Osteoblast (primary cell): Measurements from ENCODE around the gene GALNT15. TPM values are rescaled to one million over a fixed set of nuclear protein-coding genes. Genes with fewer than 3 reads are reported as not detected.

ENCODE experiments used
- DNase-seq: peaks from one replicate; pipeline ENCODE4 v3.0.0; 2011; ENCODE audit warnings: low spot score, mixed read lengths; ENCODE audit not compliant: insufficient read length; ENCODE audit errors: missing footprints
- H2AFZ ChIP-seq: 2 replicates; pipeline ENCODE4 v1.6.0; 2011; ENCODE audit warnings: mild to moderate bottlenecking, low read length
- H3K27ac ChIP-seq: 2 replicates; pipeline ENCODE4 v1.5.1; 2011; ENCODE audit warnings: mild to moderate bottlenecking, low read depth, low read length, moderate library complexity
- H3K27me3 ChIP-seq: 2 replicates; pipeline ENCODE4 v1.6.0; 2012; ENCODE audit warnings: mild to moderate bottlenecking, control low read depth, inconsistent platforms, low read length, moderate library complexity; ENCODE audit not compliant: insufficient read depth
- H3K36me3 ChIP-seq: 2 replicates; pipeline ENCODE4 v1.5.1; 2011; ENCODE audit warnings: mild to moderate bottlenecking, low read length, control low read depth, moderate library complexity; ENCODE audit not compliant: insufficient read depth
- H3K4me1 ChIP-seq: 2 replicates; pipeline ENCODE4 v1.5.1; 2011; ENCODE audit warnings: mild to moderate bottlenecking, low read length, control low read depth, moderate library complexity; ENCODE audit not compliant: insufficient read depth
- H3K4me2 ChIP-seq: 2 replicates; pipeline ENCODE4 v1.6.0; 2011; ENCODE audit warnings: mild to moderate bottlenecking, low read length; ENCODE audit not compliant: insufficient read depth
- H3K4me3 ChIP-seq: fragments of 200-600 bp; sonication (generic); 3 replicates; pipeline ENCODE4 v1.5.1; 2012; ENCODE audit warnings: mild to moderate bottlenecking, low read length, inconsistent platforms; ENCODE audit not compliant: insufficient read depth
- H3K79me2 ChIP-seq: 2 replicates; pipeline ENCODE4 v1.6.0; 2012; ENCODE audit warnings: mild to moderate bottlenecking, low read length, control low read depth, inconsistent platforms; ENCODE audit not compliant: insufficient read depth
- H3K9me3 ChIP-seq: 2 replicates; pipeline ENCODE4 v1.5.1; 2011; ENCODE audit warnings: low read depth, low read length, control low read depth
- H4K20me1 ChIP-seq: 2 replicates; pipeline ENCODE4 v1.6.0; 2012; ENCODE audit warnings: mild to moderate bottlenecking, low read length, control low read depth; ENCODE audit not compliant: insufficient read depth
- CTCF ChIP-seq: IDR thresholded peaks from 2 replicates; pipeline ENCODE4 v1.5.1; 2011; ENCODE audit warnings: mild to moderate bottlenecking, low read depth, low read length, moderate library complexity; ENCODE audit errors: extremely low read depth
- total RNA-seq: library from RNA; depleted of rRNA; stranded (reverse); fragments of >200 nt; gene quantifications from 2 replicates; pipeline ENCODE4 v1.2.3, GENCODE V29; 2012

GALNT15 gene
- total RNA-seq, 1 donor = 6.5 TPM

- Histone ChIP-seq H3K36me3 (no peaks in the 10 kb centered on the region), H3K9me3 (no peaks in the 10 kb centered on the region), H2AFZ (no peak overlapping the region), H3K27ac (no peak overlapping the region), H3K4me3 (no peak overlapping the region), H3K4me2 (no peak overlapping the region), H3K4me1 (no peaks in the 10 kb centered on the region), H3K79me2 (no peaks in the 10 kb centered on the region), H3K27me3 (no peaks in the 10 kb centered on the region), H4K20me1 (no peaks in the 10 kb centered on the region)
- no peak for TF ChIP-seq CTCF
- DNase-seq = no peak
These were observed 53.1 kb downstream of the GALNT15 start for GRCh38 chr3:16227566-16227965.

GRCh38 chr3:16229681-16230080, 55.2 kb downstream of the GALNT15 start:
- Histone ChIP-seq H3K4me3 (no peak overlapping the region), H2AFZ (no peak overlapping the region), H4K20me1 (no peaks in the 10 kb centered on the region), H3K79me2 (no peaks in the 10 kb centered on the region), H3K36me3 (no peaks in the 10 kb centered on the region), H3K27me3 (no peaks in the 10 kb centered on the region), H3K9me3 (no peaks in the 10 kb centered on the region), H3K27ac (no peak overlapping the region), H3K4me1 (no peaks in the 10 kb centered on the region), H3K4me2 (no peak overlapping the region)
- no peak for TF ChIP-seq CTCF
- no peak for DNase-seq

- Histone ChIP-seq H2AFZ (no peak overlapping the region), H3K79me2 (no peaks in the 10 kb centered on the region)
- no peak for TF ChIP-seq CTCF
These were observed 57.5 kb downstream of the GALNT15 start for GRCh38 chr3:16231983-16232382.

GRCh38 chr3:16233806-16234205, 59.3 kb downstream of the GALNT15 start:
- no peak for TF ChIP-seq CTCF
- Histone ChIP-seq H3K9me3 (no peaks in the 10 kb centered on the region), H3K4me1 (no peaks in the 10 kb centered on the region), H4K20me1 (no peaks in the 10 kb centered on the region), H3K4me2 (no peak overlapping the region), H3K4me3 (no peak overlapping the region), H2AFZ (no peak overlapping the region), H3K36me3 (no peaks in the 10 kb centered on the region), H3K27ac (no peak overlapping the region), H3K79me2 (no peaks in the 10 kb centered on the region), H3K27me3 (no peaks in the 10 kb centered on the region)
- no peak for DNase-seq

More at GRCh38 chr3:16231983-16232382, 57.5 kb downstream of the GALNT15 start:
- no peak overlapping the region for H3K27ac ChIP-seq
- H4K20me1 ChIP-seq = no peaks in the 10 kb centered on the region
- H3K4me1 ChIP-seq = no peaks in the 10 kb centered on the region
- no peak overlapping the region for H3K4me2 ChIP-seq
- H3K36me3 ChIP-seq = no peaks in the 10 kb centered on the region
- H3K4me3 ChIP-seq = no peak overlapping the region
- H3K9me3 ChIP-seq = no peaks in the 10 kb centered on the region
- H3K27me3 ChIP-seq = no peaks in the 10 kb centered on the region
- DNase-seq = no peak
